ENCODE measurements around the gene ABHD13.
"Not testable (repeated sequence)": the region's sequence is repeated elsewhere in the genome, so short reads cannot be mapped to it uniquely, and the experiment has no call there.

Gene ABHD13

GRCh38 chr13:108214441-108215271 lies 3.5 kb upstream of the ABHD13 start:
- Histone ChIP-seq H3K79me2 (ENCODE audit: control insufficient read depth, insufficient read depth, low read length) (peaks cover 9% of the 10 kb centered on the region), H4K5ac (ENCODE audit: low read length) (no peak overlapping the region), H2BK15ac (replicated peaks; ENCODE audit: low read depth) (no peak overlapping the region), H2BK5ac (ENCODE audit: low read length) (no peak overlapping the region), H3K56ac (ENCODE audit: low read length) (peak overlapping the region; percentile 78), H3K4me3 (ENCODE audit: low read length) (peak overlapping the region; percentile 64), H3K9ac (ENCODE audit: low read length) (peak overlapping the region; percentile 62), H3K79me1 (ENCODE audit: low read length) (peaks cover 2% of the 10 kb centered on the region), H4K8ac (ENCODE audit: low read depth, low read length) (no peak overlapping the region), H3K23ac (ENCODE audit: low read length) (no peak overlapping the region), H2AK5ac (ENCODE audit: low read length) (no peak overlapping the region), H3K27me3 (ENCODE audit: insufficient read depth, low read length, poor library complexity) (no peaks in the 10 kb centered on the region), H3K27ac (ENCODE audit: low read depth, low read length) (no peak overlapping the region), H3K4me1 (ENCODE audit: control insufficient read depth, low read depth, low read length) (no peaks in the 10 kb centered on the region), H3K4ac (ENCODE audit: low read depth, low read length) (no peak overlapping the region), H3K36me3 (ENCODE audit: control insufficient read depth, insufficient read depth, low read length) (no peaks in the 10 kb centered on the region), H3K18ac (ENCODE audit: low read length) (peak overlapping the region; percentile 42), H2BK120ac (ENCODE audit: low read depth, low read length) (peak overlapping the region; percentile 31), H3K4me2 (ENCODE audit: low read length) (peak overlapping the region; percentile 98)
- peak; percentile 83 for DNase-seq
- no CpG with 5 or more reads among the region's 41 CpGs for WGBS (ENCODE audit: extremely low coverage, insufficient coverage, low lambda C conversion rate)

GRCh38 chr13:108215436-108215835 lies 2.8 kb upstream of the ABHD13 start, which contains the start of gene LIG4:
TSS of gene LIG4 (minus strand) at chr13:108215536. CDS start at chr13:108211268, 4,268 bp downstream.
- H2BK120ac ChIP-seq (ENCODE audit: low read depth, low read length): peak within 1 kb of the TSS; percentile 31
- H3K56ac ChIP-seq (ENCODE audit: low read length): peak within 1 kb of the TSS; percentile 78
- H2AK5ac ChIP-seq (ENCODE audit: low read length): no peak within 1 kb of the TSS
- H3K23ac ChIP-seq (ENCODE audit: low read length): no peak within 1 kb of the TSS
- H3K27ac ChIP-seq (ENCODE audit: low read depth, low read length): no peak within 1 kb of the TSS
- peaks cover 4% of the 10 kb centered on the region for H3K79me1 ChIP-seq (ENCODE audit: low read length)
- no peak within 1 kb of the TSS for H2BK5ac ChIP-seq (ENCODE audit: low read length)
- H3K4me3 ChIP-seq (ENCODE audit: low read length): peak within 1 kb of the TSS; percentile 64
- H3K4me1 ChIP-seq (ENCODE audit: control insufficient read depth, low read depth, low read length): no peaks in the 10 kb centered on the region
- no CpG with 5 or more reads among the region's 26 CpGs for WGBS (ENCODE audit: extremely low coverage, insufficient coverage, low lambda C conversion rate)
- no peak within 1 kb of the TSS for H4K5ac ChIP-seq (ENCODE audit: low read length)
- no peak within 1 kb of the TSS for H4K8ac ChIP-seq (ENCODE audit: low read depth, low read length)
- peaks cover 12% of the 10 kb centered on the region for H3K79me2 ChIP-seq (ENCODE audit: control insufficient read depth, insufficient read depth, low read length)
- no peak within 1 kb of the TSS for H2BK15ac ChIP-seq (replicated peaks; ENCODE audit: low read depth)
- H3K4me2 ChIP-seq (ENCODE audit: low read length): peak within 1 kb of the TSS; percentile 98
- H3K9ac ChIP-seq (ENCODE audit: low read length): peak within 1 kb of the TSS; percentile 62
- peak; percentile 98 for DNase-seq
- peak within 1 kb of the TSS; percentile 42 for H3K18ac ChIP-seq (ENCODE audit: low read length)
- no peak within 1 kb of the TSS for H3K4ac ChIP-seq (ENCODE audit: low read depth, low read length)
- no peaks in the 10 kb centered on the region for H3K36me3 ChIP-seq (ENCODE audit: control insufficient read depth, insufficient read depth, low read length)
- no peaks in the 10 kb centered on the region for H3K27me3 ChIP-seq (ENCODE audit: insufficient read depth, low read length, poor library complexity)

- no CpG with 5 or more reads among the region's 27 CpGs for WGBS (ENCODE audit: extremely low coverage, insufficient coverage, low lambda C conversion rate)
- DNase-seq: not testable (repeated sequence)
Measured at GRCh38 chr13:108217307-108218043, 717 bp upstream of the ABHD13 start.

GRCh38 chr13:108220041-108220440 lies 1.8 kb downstream of the ABHD13 start:
- H3K9ac ChIP-seq (ENCODE audit: low read length): no peak overlapping the region
- 83% methylated on average over 1 of the region's 1 CpG for WGBS (ENCODE audit: extremely low coverage, insufficient coverage, low lambda C conversion rate)
- DNase-seq: peak; percentile 36
- H4K5ac ChIP-seq (ENCODE audit: low read length): no peak overlapping the region
- no peak overlapping the region for H3K27ac ChIP-seq (ENCODE audit: low read depth, low read length)
- H3K79me2 ChIP-seq (ENCODE audit: control insufficient read depth, insufficient read depth, low read length): peaks cover 21% of the 10 kb centered on the region
- peaks cover 8% of the 10 kb centered on the region for H3K79me1 ChIP-seq (ENCODE audit: low read length)
- H4K8ac ChIP-seq (ENCODE audit: low read depth, low read length): no peak overlapping the region
- no peak overlapping the region for H3K4me2 ChIP-seq (ENCODE audit: low read length)
- H2BK5ac ChIP-seq (ENCODE audit: low read length): no peak overlapping the region
- H3K36me3 ChIP-seq (ENCODE audit: control insufficient read depth, insufficient read depth, low read length): no peaks in the 10 kb centered on the region
- no peak overlapping the region for H2BK120ac ChIP-seq (ENCODE audit: low read depth, low read length)
- H3K27me3 ChIP-seq (ENCODE audit: insufficient read depth, low read length, poor library complexity): no peaks in the 10 kb centered on the region
- H3K4me3 ChIP-seq (ENCODE audit: low read length): no peak overlapping the region
- H3K23ac ChIP-seq (ENCODE audit: low read length): no peak overlapping the region
- H3K18ac ChIP-seq (ENCODE audit: low read length): no peak overlapping the region
- no peaks in the 10 kb centered on the region for H3K4me1 ChIP-seq (ENCODE audit: control insufficient read depth, low read depth, low read length)
- H2AK5ac ChIP-seq (ENCODE audit: low read length): no peak overlapping the region
- no peak overlapping the region for H3K4ac ChIP-seq (ENCODE audit: low read depth, low read length)
- H2BK15ac ChIP-seq (replicated peaks; ENCODE audit: low read depth): no peak overlapping the region
- H3K56ac ChIP-seq (ENCODE audit: low read length): no peak overlapping the region

More at GRCh38 chr13:108217307-108218043, 717 bp upstream of the ABHD13 start:
- H2BK5ac ChIP-seq (ENCODE audit: low read length); H3K4me1 ChIP-seq (ENCODE audit: control insufficient read depth, low read depth, low read length); H2BK15ac ChIP-seq (replicated peaks; ENCODE audit: low read depth); H2BK120ac ChIP-seq (ENCODE audit: low read depth, low read length); H3K27me3 ChIP-seq (ENCODE audit: insufficient read depth, low read length, poor library complexity); H3K23ac ChIP-seq (ENCODE audit: low read length); H3K36me3 ChIP-seq (ENCODE audit: control insufficient read depth, insufficient read depth, low read length); H3K27ac ChIP-seq (ENCODE audit: low read depth, low read length); H4K5ac ChIP-seq (ENCODE audit: low read length); H3K79me1 ChIP-seq (ENCODE audit: low read length); H2AK5ac ChIP-seq (ENCODE audit: low read length): not testable (repeated sequence)
- Histone ChIP-seq H4K8ac (ENCODE audit: low read depth, low read length) (peak overlapping the region; percentile 87), H3K79me2 (ENCODE audit: control insufficient read depth, insufficient read depth, low read length) (peaks cover 19% of the 10 kb centered on the region), H3K18ac (ENCODE audit: low read length) (peak overlapping the region; percentile 4), H3K4me3 (ENCODE audit: low read length) (peak overlapping the region; percentile 37), H3K4me2 (ENCODE audit: low read length) (peak overlapping the region; percentile 77), H3K56ac (ENCODE audit: low read length) (peak overlapping the region; percentile 90), H3K4ac (ENCODE audit: low read depth, low read length) (peak overlapping the region; percentile 78), H3K9ac (ENCODE audit: low read length) (peak overlapping the region; percentile 79)

GRCh38 chr13:108223687-108224503 lies 5.7 kb downstream of the ABHD13 start:
- no peak overlapping the region for H3K23ac ChIP-seq (ENCODE audit: low read length)
- no peak overlapping the region for H2BK15ac ChIP-seq (replicated peaks; ENCODE audit: low read depth)
- no peak overlapping the region for H4K8ac ChIP-seq (ENCODE audit: low read depth, low read length)
- peaks cover 23% of the 10 kb centered on the region for H3K79me2 ChIP-seq (ENCODE audit: control insufficient read depth, insufficient read depth, low read length)
- DNase-seq: no peak
- H3K4ac ChIP-seq (ENCODE audit: low read depth, low read length): no peak overlapping the region
- H3K4me2 ChIP-seq (ENCODE audit: low read length): no peak overlapping the region
- no peak overlapping the region for H2AK5ac ChIP-seq (ENCODE audit: low read length)
- no peaks in the 10 kb centered on the region for H3K27me3 ChIP-seq (ENCODE audit: insufficient read depth, low read length, poor library complexity)
- no peaks in the 10 kb centered on the region for H3K36me3 ChIP-seq (ENCODE audit: control insufficient read depth, insufficient read depth, low read length)
- no peak overlapping the region for H3K9ac ChIP-seq (ENCODE audit: low read length)
- no peak overlapping the region for H2BK120ac ChIP-seq (ENCODE audit: low read depth, low read length)
- H3K4me3 ChIP-seq (ENCODE audit: low read length): no peak overlapping the region
- no peak overlapping the region for H3K56ac ChIP-seq (ENCODE audit: low read length)
- H3K79me1 ChIP-seq (ENCODE audit: low read length): peaks cover 13% of the 10 kb centered on the region
- no peaks in the 10 kb centered on the region for H3K4me1 ChIP-seq (ENCODE audit: control insufficient read depth, low read depth, low read length)
- H4K5ac ChIP-seq (ENCODE audit: low read length): no peak overlapping the region
- WGBS (ENCODE audit: extremely low coverage, insufficient coverage, low lambda C conversion rate): no CpG with 5 or more reads among the region's 7 CpGs
- H3K18ac ChIP-seq (ENCODE audit: low read length): no peak overlapping the region
- H3K27ac ChIP-seq (ENCODE audit: low read depth, low read length): no peak overlapping the region
- H2BK5ac ChIP-seq (ENCODE audit: low read length): no peak overlapping the region

Measured in mesendoderm (in vitro differentiated cells).